Muscle of back (tissue), 11 donors: ENCODE data around the gene TANGO6. TPM values are rescaled to one million over a fixed set of nuclear protein-coding genes. Genes with fewer than 3 reads are reported as not detected.
A peak's percentile ranks its signal among the peaks of the same experiment; 100 is the strongest.
"Not testable (repeated sequence)": the region's sequence is repeated elsewhere in the genome, so short reads cannot be mapped to it uniquely, and the experiment has no call there.

Experiments
- DNase-seq, 3 donors: peaks; one replicate each; pipeline versions ENCODE4 v3.0.0 to v3.0.0-alpha.2; 2013
- polyA plus RNA-seq, 10 donors: library from polyadenylated mRNA; unstranded; fragments of 120-200 nt; gene quantifications; one replicate each; pipeline ENCODE4 v1.2.1, GENCODE V29; 2013; ENCODE audit not compliant: insufficient read length in 10 of 10

TANGO6 gene
- polyA plus RNA-seq, 10 donors, result 4.7 to 7.9 (median 6.3) TPM

DNA sequence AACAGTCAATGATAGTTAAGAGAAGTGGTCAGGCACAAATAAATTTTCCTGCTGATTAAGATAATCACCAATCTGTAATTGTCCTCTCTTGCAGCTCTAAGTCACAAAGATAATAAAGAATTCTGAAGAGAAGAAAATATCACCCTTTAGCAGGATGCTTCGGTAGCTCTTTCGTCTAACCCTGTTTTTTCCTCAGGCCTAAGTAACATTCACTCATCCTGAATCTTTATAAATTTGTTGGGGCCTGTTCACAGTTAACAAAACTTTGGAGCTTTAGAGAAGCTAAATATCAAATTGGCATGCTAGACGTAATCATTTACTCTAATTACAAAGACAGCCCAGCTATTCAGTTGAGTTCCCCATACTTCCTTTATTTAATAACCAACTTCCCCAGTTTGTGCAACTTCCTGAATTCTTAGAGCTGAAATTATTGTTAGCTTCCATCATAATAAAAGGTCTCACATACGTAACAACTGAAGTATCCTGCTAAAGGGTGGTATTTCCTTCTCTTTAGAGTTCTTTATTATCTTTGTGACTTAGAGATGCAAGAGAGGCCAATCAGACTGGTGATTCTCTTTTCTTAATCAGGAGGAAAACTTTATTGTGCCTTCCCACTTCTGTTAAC, 118.6 kb downstream of the TANGO6 start:
- no peak for DNase-seq

- no peak for DNase-seq
Observed at GRCh38 chr16:68969338-68969737, 126.0 kb downstream of the TANGO6 start.

GRCh38 chr16:68972013-68972412, 128.7 kb downstream of the TANGO6 start:
- DNase-seq, result no peak

GRCh38 chr16:68972720-68973119, 129.4 kb downstream of the TANGO6 start:
- peak; percentile 20 to 47 (median 28) for DNase-seq

GRCh38 chr16:68973611-68974120, 130.3 kb downstream of the TANGO6 start:
- no peak for DNase-seq

GRCh38 chr16:68978303-68978954, 135.1 kb downstream of the TANGO6 start:
- no peak for DNase-seq

GRCh38 chr16:68980695-68981315, 137.5 kb downstream of the TANGO6 start:
- no peak for DNase-seq

- no peak for DNase-seq
Observed at GRCh38 chr16:68981971-68982370, 138.6 kb downstream of the TANGO6 start.

DNA sequence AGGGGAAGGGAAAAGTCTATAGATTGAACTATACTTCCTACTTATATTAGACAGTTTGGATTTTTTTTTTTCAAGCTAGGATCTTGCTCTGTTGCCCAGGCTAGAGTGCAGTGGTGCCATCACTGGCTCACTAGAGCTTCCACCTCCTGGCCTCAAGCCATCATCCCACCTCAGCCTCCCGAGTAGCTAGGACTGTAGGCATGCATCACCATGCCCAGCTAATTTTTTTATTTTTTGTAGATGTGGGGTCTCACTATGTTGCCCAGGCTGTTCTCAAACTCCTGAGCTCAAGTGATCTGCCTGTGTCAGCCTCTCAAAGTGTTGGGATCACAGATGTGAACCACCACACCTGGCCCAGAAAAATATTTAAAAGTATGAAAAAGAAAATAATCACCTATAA, 141.1 kb downstream of the TANGO6 start:
- DNase-seq, result no peak

DNA sequence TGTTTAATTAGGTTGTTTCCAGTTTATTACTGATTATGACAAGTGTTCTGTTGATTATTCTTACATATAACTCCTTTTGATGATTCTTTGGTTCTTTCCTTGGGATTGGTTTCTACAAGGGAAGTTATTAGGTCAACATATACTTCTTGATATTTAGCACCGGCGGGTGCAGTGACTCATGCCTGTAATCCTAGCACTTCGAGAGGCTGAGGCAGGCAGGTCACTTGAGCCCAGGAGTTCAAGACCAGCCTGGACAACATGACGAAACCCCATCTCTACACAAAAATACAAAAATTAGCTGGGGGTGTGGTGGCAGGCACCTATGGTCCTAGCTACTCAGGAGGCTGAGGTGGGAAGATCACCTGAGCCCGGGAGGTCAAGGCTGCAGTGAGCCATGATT, 141.9 kb downstream of the TANGO6 start:
- DNase-seq, result no peak

DNA sequence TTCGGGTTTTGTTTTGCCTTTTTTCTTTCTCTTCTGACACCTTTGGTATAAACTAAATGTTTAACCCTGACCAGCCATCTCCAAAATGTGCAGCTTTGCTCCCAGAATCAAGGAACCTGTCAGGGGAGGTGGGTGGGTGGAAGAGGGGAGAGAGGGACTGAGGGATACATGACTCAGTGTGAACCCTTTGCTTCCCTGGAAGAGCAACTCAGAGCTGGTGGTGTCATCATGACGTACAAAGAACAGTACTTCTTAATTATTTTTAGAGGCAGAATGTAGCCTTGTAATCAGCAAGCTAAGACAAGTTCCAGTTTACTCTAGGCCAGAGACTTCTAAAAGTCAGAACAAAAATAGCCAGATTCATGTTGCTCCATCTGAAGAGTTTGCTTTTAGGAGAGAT, 142.5 kb downstream of the TANGO6 start:
- DNase-seq, result no peak

GRCh38 chr16:68987734-68988457, 144.6 kb downstream of the TANGO6 start:
- no peak for DNase-seq

DNA sequence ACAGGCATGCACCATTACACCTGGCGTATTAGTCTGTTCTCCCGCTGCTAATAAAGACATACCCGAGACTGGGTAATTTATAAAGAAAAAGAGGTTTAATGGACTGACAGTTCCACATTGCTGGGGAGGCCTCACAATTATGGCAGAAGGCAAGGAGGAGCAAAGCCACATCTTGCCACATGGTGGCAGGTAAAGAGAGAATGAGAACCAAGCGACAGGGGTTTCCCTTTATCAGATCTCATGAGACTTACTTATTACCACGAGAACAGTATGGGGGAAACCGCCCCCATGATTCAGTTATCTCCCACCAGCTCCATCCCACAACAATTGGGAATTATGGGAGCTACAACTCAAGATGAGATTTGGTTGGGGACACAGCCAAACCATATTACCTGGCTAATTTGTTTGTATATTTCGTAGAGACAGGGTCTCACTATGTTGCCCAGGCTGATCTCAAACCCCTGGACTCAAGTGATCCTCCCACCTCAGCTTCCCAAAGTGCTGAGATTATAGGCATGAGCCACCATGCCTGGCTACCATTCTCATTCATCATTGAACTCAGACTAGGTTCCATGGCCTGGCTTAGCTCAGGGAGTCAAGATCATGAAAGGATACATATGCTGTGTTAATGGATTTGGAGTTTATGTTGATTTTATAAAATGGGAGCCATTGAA, 147.0 kb downstream of the TANGO6 start:
- DNase-seq, result not testable (repeated sequence)

DNA sequence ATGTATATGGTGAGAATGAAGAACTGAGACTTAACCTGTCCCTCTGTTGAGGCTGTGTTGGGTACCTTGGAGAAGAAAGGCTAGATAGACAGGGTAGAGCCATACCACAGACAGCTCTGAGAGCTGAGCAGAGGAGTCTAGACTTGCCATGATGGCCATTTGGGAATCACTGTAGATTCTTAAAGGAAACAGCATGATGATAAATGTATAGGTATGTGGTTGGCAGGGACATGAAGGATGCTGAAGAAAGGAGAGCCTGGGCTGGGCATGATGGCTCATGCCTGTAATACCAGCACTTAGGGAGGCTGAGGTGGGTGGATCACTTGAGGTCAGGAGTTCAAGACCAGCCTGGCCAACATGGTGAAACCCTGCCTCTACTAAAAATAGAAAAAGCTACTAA, 147.7 kb downstream of the TANGO6 start:
- DNase-seq, result no peak

GRCh38 chr16:68992521-68992920, 149.2 kb downstream of the TANGO6 start:
- peak in 1 of 3 donors; percentile 25 for DNase-seq

DNA sequence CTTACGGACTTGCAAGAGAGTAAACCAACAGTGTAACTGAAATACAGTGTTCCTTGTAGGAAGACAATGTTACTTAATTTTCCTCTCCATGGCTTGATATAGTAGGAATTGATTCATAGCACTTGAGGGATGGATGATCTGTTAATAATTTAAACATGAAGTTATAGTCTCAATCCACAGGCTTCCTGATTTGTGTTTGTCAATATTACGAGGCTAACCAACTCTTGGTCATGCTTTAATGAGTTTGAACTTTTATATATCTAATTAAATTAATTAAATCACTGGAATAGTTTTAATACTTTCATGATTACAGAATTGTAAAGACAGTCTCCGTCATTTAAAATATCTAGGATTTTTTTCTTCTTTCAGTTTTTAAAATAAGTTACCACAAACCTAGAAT, 150.1 kb downstream of the TANGO6 start:
- no peak for DNase-seq

GRCh38 chr16:68993885-68994284, 150.6 kb downstream of the TANGO6 start:
- peak in 1 of 3 donors; percentile 67 for DNase-seq

DNA sequence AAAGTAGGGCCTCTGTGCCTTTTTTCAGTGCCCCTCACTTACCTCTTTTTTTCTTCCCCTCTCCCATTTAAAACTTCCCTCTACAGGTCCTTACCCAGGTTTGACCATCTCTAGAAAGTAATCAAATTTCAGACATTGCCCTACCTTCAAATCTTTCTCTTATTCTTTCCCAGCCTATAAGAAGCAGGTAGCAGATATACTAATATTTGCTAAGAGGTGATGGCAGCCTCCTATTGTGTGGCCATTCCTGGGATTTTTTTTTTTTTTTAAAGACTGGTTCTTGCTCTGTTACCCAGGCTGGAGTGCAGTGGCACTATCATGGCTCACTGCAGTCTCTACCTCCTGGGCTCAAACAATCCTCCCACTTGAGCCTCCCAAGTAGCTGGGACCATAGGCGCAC, 151.0 kb downstream of the TANGO6 start:
- DNase-seq, result no peak

GRCh38 chr16:68995011-68995504, 151.7 kb downstream of the TANGO6 start:
- no peak for DNase-seq

GRCh38 chr16:68997564-68997963, 154.2 kb downstream of the TANGO6 start:
- no peak for DNase-seq

DNA sequence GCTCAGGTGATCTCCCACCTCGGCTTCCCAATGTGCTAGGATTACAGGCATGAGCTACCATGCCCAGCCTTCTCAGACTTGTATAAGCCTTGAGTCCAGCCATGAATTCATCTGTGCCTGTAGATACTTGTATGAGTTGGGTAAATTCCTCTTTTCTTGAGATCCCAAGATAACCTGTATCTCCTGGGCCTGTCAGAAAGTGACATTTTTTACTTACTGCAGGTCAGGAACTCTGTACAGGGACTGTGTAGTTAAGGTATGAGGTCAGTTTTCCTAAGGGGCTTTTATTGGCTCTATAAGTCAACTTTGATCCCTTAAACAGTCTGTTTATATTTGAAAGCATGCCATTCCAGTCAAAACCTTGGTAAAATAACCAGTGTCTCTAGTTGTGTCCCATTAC, 155.8 kb downstream of the TANGO6 start:
- DNase-seq, result no peak

GRCh38 chr16:69003500-69003899, 160.2 kb downstream of the TANGO6 start:
- DNase-seq, result no peak
